WTC11 (cell line): Measurements from ENCODE around the gene DCUN1D1. TPM values are rescaled to one million over a fixed set of nuclear protein-coding genes. Genes with fewer than 3 reads are reported as not detected.

ENCODE experiments used
- ATAC-seq: fragments of 200-7000 bp; cut with Tn5 transposase; 2 replicates; pipeline ENCODE4 v1.10.0; 2021; ENCODE audit warnings: mild to moderate bottlenecking, moderate library complexity
- CTCF ChIA-PET: fragments of 300-600 bp; sonication (Branson Sonifier 250); formaldehyde crosslinking; loops from one replicate; lab custom pipeline; 2021; ENCODE audit warnings: antibody characterized with exemption; lab: Charles Lee
- POLR2A ChIA-PET: fragments of 350-600 bp; sonication (Branson Sonifier 250); formaldehyde crosslinking; loops from one replicate; lab custom pipeline; 2021; ENCODE audit warnings: antibody characterized with exemption; lab: Charles Lee
- DNase-seq: peaks from one replicate; pipeline ENCODE4 v3.0.0; 2021; ENCODE audit warnings: low spot score
- H3K27ac Mint-ChIP-seq: 2 replicates; pipeline ENCODE4 v1.8.0; 2021; ENCODE audit warnings: mixed read lengths
- H3K27me3 Mint-ChIP-seq: 2 replicates; pipeline ENCODE4 v1.8.0; 2021; ENCODE audit warnings: low read depth, mild to moderate bottlenecking, moderate library complexity, mixed read lengths
- H3K36me3 Mint-ChIP-seq: 2 replicates; pipeline ENCODE4 v1.8.0; 2021; ENCODE audit warnings: mixed read lengths
- H3K4me1 Mint-ChIP-seq: 2 replicates; pipeline ENCODE4 v1.8.0; 2022; ENCODE audit warnings: mixed read lengths
- H3K4me3 Mint-ChIP-seq: 2 replicates; pipeline ENCODE4 v1.8.0; 2021; ENCODE audit warnings: mild to moderate bottlenecking, moderate library complexity, mixed read lengths
- H3K9me3 Mint-ChIP-seq: 2 replicates; pipeline ENCODE4 v1.8.0; 2021; ENCODE audit warnings: mixed read lengths
- ATF1 ChIP-seq: sonication (generic); formaldehyde crosslinking; IDR thresholded peaks from 2 replicates; pipeline ENCODE4 v1.8.1; 2023; ENCODE audit warnings: mild to moderate bottlenecking, moderate library complexity, missing genetic modification reagents
- CREM ChIP-seq: sonication (generic); formaldehyde crosslinking; IDR thresholded peaks from 2 replicates; pipeline ENCODE4 v1.8.1; 2022; ENCODE audit warnings: mild to moderate bottlenecking, missing genetic modification reagents, moderate library complexity
- FOXK1 ChIP-seq: sonication (generic); formaldehyde crosslinking; IDR thresholded peaks from 2 replicates; pipeline ENCODE4 v1.8.0; 2022; ENCODE audit warnings: mild to moderate bottlenecking, moderate library complexity, missing genetic modification reagents
- GTF2I ChIP-seq: fragments of 250-450 bp; sonication (Bioruptor Pico); conservative IDR thresholded peaks from 2 replicates; pipeline ENCODE4 v1.4.0; 2021; ENCODE audit warnings: mild to moderate bottlenecking
- IRF2 ChIP-seq: sonication (generic); formaldehyde crosslinking; IDR thresholded peaks from 2 replicates; pipeline ENCODE4 v1.8.0; 2022; ENCODE audit warnings: low read depth, missing genetic modification reagents, borderline replicate concordance
- ZNF121 ChIP-seq: sonication (generic); formaldehyde crosslinking; IDR thresholded peaks from 2 replicates; pipeline ENCODE4 v1.8.0; 2023; ENCODE audit warnings: missing genetic modification reagents
- ZNF232 ChIP-seq: sonication (generic); formaldehyde crosslinking; IDR thresholded peaks from 2 replicates; pipeline ENCODE4 v1.8.0; 2022; ENCODE audit warnings: mild to moderate bottlenecking, missing genetic modification reagents
- ZNF423 ChIP-seq: fragments of 250-450 bp; sonication (Bioruptor Pico); IDR thresholded peaks from 2 replicates; pipeline ENCODE4 v2.1.2; 2022; ENCODE audit warnings: mild to moderate bottlenecking, moderate library complexity
- total RNA-seq: library from RNA; stranded (reverse); gene quantifications from 3 replicates; pipeline ENCODE4 v1.2.3, GENCODE V29; 2021
- TF ChIP-seq, protein P1 (sequence below): sonication (generic); formaldehyde crosslinking; IDR thresholded peaks from 2 replicates; pipeline ENCODE4 v1.8.1; 2023; ENCODE audit warnings: mild to moderate bottlenecking, missing genetic modification reagents, moderate library complexity
- TF ChIP-seq, protein P2 (sequence below): sonication (generic); formaldehyde crosslinking; IDR thresholded peaks from 2 replicates; pipeline ENCODE4 v1.8.1; 2022; ENCODE audit warnings: low read depth, mild to moderate bottlenecking, moderate library complexity, missing genetic modification reagents, borderline replicate concordance
- TF ChIP-seq, protein P3 (sequence below): sonication (generic); formaldehyde crosslinking; IDR thresholded peaks from 2 replicates; pipeline ENCODE4 v1.8.0; 2023; ENCODE audit warnings: mild to moderate bottlenecking, missing genetic modification reagents
- TF ChIP-seq, protein P4 (sequence below): sonication (generic); formaldehyde crosslinking; IDR thresholded peaks from 2 replicates; pipeline ENCODE4 v1.8.1; 2022; ENCODE audit warnings: missing genetic modification reagents, borderline replicate concordance
- TF ChIP-seq, protein P5 (sequence below): sonication (generic); formaldehyde crosslinking; IDR thresholded peaks from 2 replicates; pipeline ENCODE4 v1.8.1; 2022; ENCODE audit warnings: low read depth, missing genetic modification reagents, borderline replicate concordance
- TF ChIP-seq, protein P6 (sequence below): sonication (generic); formaldehyde crosslinking; IDR thresholded peaks from 2 replicates; pipeline ENCODE4 v1.8.1; 2023; ENCODE audit warnings: mild to moderate bottlenecking, missing genetic modification reagents, borderline replicate concordance
- TF ChIP-seq, protein P7 (sequence below): sonication (generic); formaldehyde crosslinking; IDR thresholded peaks from 2 replicates; pipeline ENCODE4 v1.8.1; 2023; ENCODE audit warnings: mild to moderate bottlenecking, moderate library complexity, missing genetic modification reagents

Gene DCUN1D1
- total RNA-seq, 1 experiment from 2014 or later: 64.5 TPM

DNA sequence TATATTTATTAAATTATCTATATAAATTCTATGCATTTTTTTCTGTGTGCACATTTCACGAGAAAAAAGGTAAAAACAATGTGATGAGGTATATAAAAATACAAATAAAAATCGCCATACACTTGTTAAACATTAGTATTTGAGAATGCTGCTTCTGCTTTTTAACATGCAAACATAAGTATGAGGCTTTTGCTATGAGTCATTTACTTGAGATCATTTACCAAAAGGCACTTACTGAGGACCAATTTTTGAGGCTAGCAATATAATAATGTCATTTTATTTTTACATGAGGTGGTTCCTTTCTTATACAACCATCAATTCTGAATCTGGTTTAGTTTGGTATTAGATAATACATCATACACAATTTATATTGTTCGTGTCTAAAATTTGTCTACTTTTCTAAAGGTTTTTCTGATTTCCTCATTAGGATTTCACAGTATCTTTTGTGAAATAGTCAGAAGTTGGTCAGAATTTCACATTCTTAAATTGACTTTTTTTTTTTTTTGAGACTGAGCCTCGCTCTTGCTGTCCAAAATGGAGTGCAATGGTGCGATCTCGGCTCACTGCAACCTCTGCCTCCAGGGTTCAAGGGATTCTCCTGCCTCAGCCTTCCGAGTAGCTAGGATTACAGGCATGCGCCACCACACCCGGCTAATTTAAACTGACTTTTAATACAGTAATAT lies 25.6 kb downstream of the DCUN1D1 start:
- POLR2A ChIA-PET: no interaction called here
- peaks cover 5% of the 10 kb centered on the region for H3K4me1 Mint-ChIP-seq
- H3K36me3 Mint-ChIP-seq: peaks cover 58% of the 10 kb centered on the region
- no peak for DNase-seq
- CTCF ChIA-PET: no interaction called here
- TF ChIP-seq CREM (no peak), GTF2I (CRISPR knock-in tag) (no peak), ZNF423 (no peak), FOXK1 (CRISPR knock-in tag) (no peak), ZNF232 (CRISPR knock-in tag) (no peak), ZNF121 (CRISPR knock-in tag) (no peak), IRF2 (no peak), ATF1 (no peak)
- TF ChIP-seq, protein P1, sequence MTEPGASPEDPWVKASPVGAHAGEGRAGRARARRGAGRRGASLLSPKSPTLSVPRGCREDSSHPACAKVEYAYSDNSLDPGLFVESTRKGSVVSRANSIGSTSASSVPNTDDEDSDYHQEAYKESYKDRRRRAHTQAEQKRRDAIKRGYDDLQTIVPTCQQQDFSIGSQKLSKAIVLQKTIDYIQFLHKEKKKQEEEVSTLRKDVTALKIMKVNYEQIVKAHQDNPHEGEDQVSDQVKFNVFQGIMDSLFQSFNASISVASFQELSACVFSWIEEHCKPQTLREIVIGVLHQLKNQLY (CRISPR knock-in tag): no peak
- TF ChIP-seq, protein P2, sequence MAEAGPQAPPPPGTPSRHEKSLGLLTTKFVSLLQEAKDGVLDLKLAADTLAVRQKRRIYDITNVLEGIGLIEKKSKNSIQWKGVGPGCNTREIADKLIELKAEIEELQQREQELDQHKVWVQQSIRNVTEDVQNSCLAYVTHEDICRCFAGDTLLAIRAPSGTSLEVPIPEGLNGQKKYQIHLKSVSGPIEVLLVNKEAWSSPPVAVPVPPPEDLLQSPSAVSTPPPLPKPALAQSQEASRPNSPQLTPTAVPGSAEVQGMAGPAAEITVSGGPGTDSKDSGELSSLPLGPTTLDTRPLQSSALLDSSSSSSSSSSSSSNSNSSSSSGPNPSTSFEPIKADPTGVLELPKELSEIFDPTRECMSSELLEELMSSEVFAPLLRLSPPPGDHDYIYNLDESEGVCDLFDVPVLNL (CRISPR knock-in tag): no peak
- TF ChIP-seq, protein P3, sequence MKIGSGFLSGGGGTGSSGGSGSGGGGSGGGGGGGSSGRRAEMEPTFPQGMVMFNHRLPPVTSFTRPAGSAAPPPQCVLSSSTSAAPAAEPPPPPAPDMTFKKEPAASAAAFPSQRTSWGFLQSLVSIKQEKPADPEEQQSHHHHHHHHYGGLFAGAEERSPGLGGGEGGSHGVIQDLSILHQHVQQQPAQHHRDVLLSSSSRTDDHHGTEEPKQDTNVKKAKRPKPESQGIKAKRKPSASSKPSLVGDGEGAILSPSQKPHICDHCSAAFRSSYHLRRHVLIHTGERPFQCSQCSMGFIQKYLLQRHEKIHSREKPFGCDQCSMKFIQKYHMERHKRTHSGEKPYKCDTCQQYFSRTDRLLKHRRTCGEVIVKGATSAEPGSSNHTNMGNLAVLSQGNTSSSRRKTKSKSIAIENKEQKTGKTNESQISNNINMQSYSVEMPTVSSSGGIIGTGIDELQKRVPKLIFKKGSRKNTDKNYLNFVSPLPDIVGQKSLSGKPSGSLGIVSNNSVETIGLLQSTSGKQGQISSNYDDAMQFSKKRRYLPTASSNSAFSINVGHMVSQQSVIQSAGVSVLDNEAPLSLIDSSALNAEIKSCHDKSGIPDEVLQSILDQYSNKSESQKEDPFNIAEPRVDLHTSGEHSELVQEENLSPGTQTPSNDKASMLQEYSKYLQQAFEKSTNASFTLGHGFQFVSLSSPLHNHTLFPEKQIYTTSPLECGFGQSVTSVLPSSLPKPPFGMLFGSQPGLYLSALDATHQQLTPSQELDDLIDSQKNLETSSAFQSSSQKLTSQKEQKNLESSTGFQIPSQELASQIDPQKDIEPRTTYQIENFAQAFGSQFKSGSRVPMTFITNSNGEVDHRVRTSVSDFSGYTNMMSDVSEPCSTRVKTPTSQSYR (CRISPR knock-in tag): no peak
- TF ChIP-seq, protein P4, sequence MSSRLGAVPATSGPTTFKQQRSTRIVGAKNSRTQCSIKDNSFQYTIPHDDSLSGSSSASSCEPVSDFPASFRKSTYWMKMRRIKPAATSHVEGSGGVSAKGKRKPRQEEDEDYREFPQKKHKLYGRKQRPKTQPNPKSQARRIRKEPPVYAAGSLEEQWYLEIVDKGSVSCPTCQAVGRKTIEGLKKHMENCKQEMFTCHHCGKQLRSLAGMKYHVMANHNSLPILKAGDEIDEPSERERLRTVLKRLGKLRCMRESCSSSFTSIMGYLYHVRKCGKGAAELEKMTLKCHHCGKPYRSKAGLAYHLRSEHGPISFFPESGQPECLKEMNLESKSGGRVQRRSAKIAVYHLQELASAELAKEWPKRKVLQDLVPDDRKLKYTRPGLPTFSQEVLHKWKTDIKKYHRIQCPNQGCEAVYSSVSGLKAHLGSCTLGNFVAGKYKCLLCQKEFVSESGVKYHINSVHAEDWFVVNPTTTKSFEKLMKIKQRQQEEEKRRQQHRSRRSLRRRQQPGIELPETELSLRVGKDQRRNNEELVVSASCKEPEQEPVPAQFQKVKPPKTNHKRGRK (CRISPR knock-in tag): no peak
- TF ChIP-seq, protein P5, sequence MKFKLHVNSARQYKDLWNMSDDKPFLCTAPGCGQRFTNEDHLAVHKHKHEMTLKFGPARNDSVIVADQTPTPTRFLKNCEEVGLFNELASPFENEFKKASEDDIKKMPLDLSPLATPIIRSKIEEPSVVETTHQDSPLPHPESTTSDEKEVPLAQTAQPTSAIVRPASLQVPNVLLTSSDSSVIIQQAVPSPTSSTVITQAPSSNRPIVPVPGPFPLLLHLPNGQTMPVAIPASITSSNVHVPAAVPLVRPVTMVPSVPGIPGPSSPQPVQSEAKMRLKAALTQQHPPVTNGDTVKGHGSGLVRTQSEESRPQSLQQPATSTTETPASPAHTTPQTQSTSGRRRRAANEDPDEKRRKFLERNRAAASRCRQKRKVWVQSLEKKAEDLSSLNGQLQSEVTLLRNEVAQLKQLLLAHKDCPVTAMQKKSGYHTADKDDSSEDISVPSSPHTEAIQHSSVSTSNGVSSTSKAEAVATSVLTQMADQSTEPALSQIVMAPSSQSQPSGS (CRISPR knock-in tag): no peak
- TF ChIP-seq, protein P6, sequence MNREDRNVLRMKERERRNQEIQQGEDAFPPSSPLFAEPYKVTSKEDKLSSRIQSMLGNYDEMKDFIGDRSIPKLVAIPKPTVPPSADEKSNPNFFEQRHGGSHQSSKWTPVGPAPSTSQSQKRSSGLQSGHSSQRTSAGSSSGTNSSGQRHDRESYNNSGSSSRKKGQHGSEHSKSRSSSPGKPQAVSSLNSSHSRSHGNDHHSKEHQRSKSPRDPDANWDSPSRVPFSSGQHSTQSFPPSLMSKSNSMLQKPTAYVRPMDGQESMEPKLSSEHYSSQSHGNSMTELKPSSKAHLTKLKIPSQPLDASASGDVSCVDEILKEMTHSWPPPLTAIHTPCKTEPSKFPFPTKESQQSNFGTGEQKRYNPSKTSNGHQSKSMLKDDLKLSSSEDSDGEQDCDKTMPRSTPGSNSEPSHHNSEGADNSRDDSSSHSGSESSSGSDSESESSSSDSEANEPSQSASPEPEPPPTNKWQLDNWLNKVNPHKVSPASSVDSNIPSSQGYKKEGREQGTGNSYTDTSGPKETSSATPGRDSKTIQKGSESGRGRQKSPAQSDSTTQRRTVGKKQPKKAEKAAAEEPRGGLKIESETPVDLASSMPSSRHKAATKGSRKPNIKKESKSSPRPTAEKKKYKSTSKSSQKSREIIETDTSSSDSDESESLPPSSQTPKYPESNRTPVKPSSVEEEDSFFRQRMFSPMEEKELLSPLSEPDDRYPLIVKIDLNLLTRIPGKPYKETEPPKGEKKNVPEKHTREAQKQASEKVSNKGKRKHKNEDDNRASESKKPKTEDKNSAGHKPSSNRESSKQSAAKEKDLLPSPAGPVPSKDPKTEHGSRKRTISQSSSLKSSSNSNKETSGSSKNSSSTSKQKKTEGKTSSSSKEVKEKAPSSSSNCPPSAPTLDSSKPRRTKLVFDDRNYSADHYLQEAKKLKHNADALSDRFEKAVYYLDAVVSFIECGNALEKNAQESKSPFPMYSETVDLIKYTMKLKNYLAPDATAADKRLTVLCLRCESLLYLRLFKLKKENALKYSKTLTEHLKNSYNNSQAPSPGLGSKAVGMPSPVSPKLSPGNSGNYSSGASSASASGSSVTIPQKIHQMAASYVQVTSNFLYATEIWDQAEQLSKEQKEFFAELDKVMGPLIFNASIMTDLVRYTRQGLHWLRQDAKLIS: no peak
- TF ChIP-seq, protein P7, sequence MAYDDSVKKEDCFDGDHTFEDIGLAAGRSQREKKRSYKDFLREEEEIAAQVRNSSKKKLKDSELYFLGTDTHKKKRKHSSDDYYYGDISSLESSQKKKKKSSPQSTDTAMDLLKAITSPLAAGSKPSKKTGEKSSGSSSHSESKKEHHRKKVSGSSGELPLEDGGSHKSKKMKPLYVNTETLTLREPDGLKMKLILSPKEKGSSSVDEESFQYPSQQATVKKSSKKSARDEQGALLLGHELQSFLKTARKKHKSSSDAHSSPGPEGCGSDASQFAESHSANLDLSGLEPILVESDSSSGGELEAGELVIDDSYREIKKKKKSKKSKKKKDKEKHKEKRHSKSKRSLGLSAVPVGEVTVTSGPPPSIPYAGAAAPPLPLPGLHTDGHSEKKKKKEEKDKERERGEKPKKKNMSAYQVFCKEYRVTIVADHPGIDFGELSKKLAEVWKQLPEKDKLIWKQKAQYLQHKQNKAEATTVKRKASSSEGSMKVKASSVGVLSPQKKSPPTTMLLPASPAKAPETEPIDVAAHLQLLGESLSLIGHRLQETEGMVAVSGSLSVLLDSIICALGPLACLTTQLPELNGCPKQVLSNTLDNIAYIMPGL (CRISPR knock-in tag): no peak
- TF ChIP-seq, all 79 proteins: peak for 0
- Mint-ChIP-seq H3K4me3 (no peak overlapping the region), H3K27ac (no peak overlapping the region), H3K27me3 (no peaks in the 10 kb centered on the region), H3K9me3 (peaks cover 26% of the 10 kb centered on the region)
- ATAC-seq: no peak
